Endodermal cell (in vitro differentiated cells): Measurements from ENCODE around the gene PRKCB. TPM values are rescaled to one million over a fixed set of nuclear protein-coding genes. Genes with fewer than 3 reads are reported as not detected.

Experiments
- DNase-seq: peaks from one replicate; pipeline ENCODE4 v3.0.0-alpha.2; 2017
- H3K27ac ChIP-seq: 2 replicates; pipeline ENCODE4 v1.5.1; 2013; ENCODE audit warnings: mild to moderate bottlenecking, low read depth, low read length, moderate library complexity
- H3K27me3 ChIP-seq: 2 replicates; pipeline ENCODE4 v1.6.1; 2013; ENCODE audit warnings: mild to moderate bottlenecking, low read length, moderate library complexity; ENCODE audit not compliant: insufficient read depth, control insufficient read depth, poor library complexity, severe bottlenecking
- H3K36me3 ChIP-seq: 2 replicates; pipeline ENCODE4 v1.7.0; 2013; ENCODE audit warnings: mild to moderate bottlenecking, low read length, moderate library complexity; ENCODE audit not compliant: control insufficient read depth, insufficient read depth
- H3K4me1 ChIP-seq: one replicate; pipeline ENCODE4 v1.7.0; 2013; ENCODE audit warnings: low read length; ENCODE audit not compliant: control insufficient read depth, insufficient read depth
- H3K4me3 ChIP-seq: 2 replicates; pipeline ENCODE4 v1.5.1; 2013; ENCODE audit warnings: mild to moderate bottlenecking, low read length, moderate library complexity
- H3K9ac ChIP-seq: 2 replicates; pipeline ENCODE4 v1.6.1; 2013; ENCODE audit warnings: mild to moderate bottlenecking, low read length, moderate library complexity; ENCODE audit not compliant: poor library complexity, severe bottlenecking; ENCODE audit errors: extremely low read depth
- H3K9me3 ChIP-seq: 2 replicates; pipeline ENCODE4 v1.6.1; 2013; ENCODE audit warnings: mild to moderate bottlenecking, low read length, moderate library complexity; ENCODE audit not compliant: control insufficient read depth
- H3K27ac Mint-ChIP-seq: 2 replicates; pipeline ENCODE4 v1.8.0; 2020; ENCODE audit warnings: mixed read lengths
- H3K27me3 Mint-ChIP-seq: 2 replicates; pipeline ENCODE4 v1.8.0; 2021; ENCODE audit warnings: mild to moderate bottlenecking, mixed read lengths; ENCODE audit not compliant: insufficient read depth
- H3K36me3 Mint-ChIP-seq: 2 replicates; pipeline ENCODE4 v1.8.0; 2020; ENCODE audit warnings: low read depth, mixed read lengths
- H3K4me1 Mint-ChIP-seq: 2 replicates; pipeline ENCODE4 v1.8.0; 2020; ENCODE audit warnings: mixed read lengths
- H3K4me3 Mint-ChIP-seq: 2 replicates; pipeline ENCODE4 v1.8.0; 2020; ENCODE audit warnings: mild to moderate bottlenecking, moderate library complexity, mixed read lengths
- H3K9me3 Mint-ChIP-seq: 2 replicates; pipeline ENCODE4 v1.8.0; 2020; ENCODE audit warnings: mild to moderate bottlenecking, mixed read lengths
- CTCF ChIP-seq: fragments of 200-600 bp; sonication (generic); conservative IDR thresholded peaks from 2 replicates; pipeline ENCODE4 v1.5.0; 2021; ENCODE audit warnings: antibody characterized with exemption, mild to moderate bottlenecking
- WGBS, 2 experiments: methylation state at CpG; one replicate each; pipeline versions ENCODE4 v1.1.5 to v1.1.7; 2013; ENCODE audit warnings: missing lambda C conversion rate in 2 of 2, mixed read lengths in 1 of 2; ENCODE audit not compliant: insufficient coverage in 1 of 2, insufficient read length in 1 of 2; 5-methylcytosine and 5-hydroxymethylcytosine counted together
- total RNA-seq, 2 donors: library from RNA; stranded (reverse); fragmentation: NEBNext Ultra II Directional in 1 of 2; extraction: Animal tissue kit (Norgen Biotek cat#: 25700) in 1 of 2; gene quantifications; 2 replicates in 1 of 2; 3 replicates in 1 of 2; pipeline ENCODE4 v1.2.1, GENCODE V29; 2021

The PRKCB gene
- total RNA-seq, 2 donors from 2014 or later, result 0.38 to 1.1 TPM

GRCh38 chr16:24216961-24217360 is 381.2 kb downstream of the PRKCB start:
- H3K27ac Mint-ChIP-seq, result no peak overlapping the region
- H3K36me3 Mint-ChIP-seq, result no peaks in the 10 kb centered on the region
- no peaks in the 10 kb centered on the region for H3K9me3 Mint-ChIP-seq
- peaks cover 17% of the 10 kb centered on the region for H3K4me1 Mint-ChIP-seq
- no peak overlapping the region for H3K4me3 Mint-ChIP-seq
- Histone ChIP-seq H3K4me3 (no peak overlapping the region), H3K9me3 (no peaks in the 10 kb centered on the region), H3K36me3 (no peaks in the 10 kb centered on the region), H3K27ac (no peak overlapping the region), H3K27me3 (peaks cover 43% of the 10 kb centered on the region), H3K4me1 (peaks cover 4% of the 10 kb centered on the region), H3K9ac (no peak overlapping the region)
- no peak for DNase-seq
- TF ChIP-seq CTCF, result no peak
- peaks cover 59% of the 10 kb centered on the region for H3K27me3 Mint-ChIP-seq

- peaks cover 62% of the 10 kb centered on the region for H3K27me3 Mint-ChIP-seq
- H3K27ac ChIP-seq, result no peak overlapping the region
- no peaks in the 10 kb centered on the region for H3K36me3 ChIP-seq
- no peak overlapping the region for H3K4me3 Mint-ChIP-seq
- H3K36me3 Mint-ChIP-seq, result no peaks in the 10 kb centered on the region
- H3K4me3 ChIP-seq, result no peak overlapping the region
- peaks cover 48% of the 10 kb centered on the region for H3K27me3 ChIP-seq
- H3K9ac ChIP-seq, result no peak overlapping the region
- no peak overlapping the region for H3K27ac Mint-ChIP-seq
- H3K4me1 ChIP-seq, result peaks cover 4% of the 10 kb centered on the region
- H3K4me1 Mint-ChIP-seq, result peaks cover 17% of the 10 kb centered on the region
- H3K9me3 Mint-ChIP-seq, result no peaks in the 10 kb centered on the region
- H3K9me3 ChIP-seq, result no peaks in the 10 kb centered on the region
- no peak for DNase-seq
- WGBS, 2 experiments, result 94% methylated on average over 3 of the region's 3 CpGs; no CpG with 5 or more reads in 1 of the 2 experiments
- no peak for TF ChIP-seq CTCF
Observed at GRCh38 chr16:24217461-24217860, 381.7 kb downstream of the PRKCB start.

- no peak for DNase-seq
- peaks cover 65% of the 10 kb centered on the region for H3K27me3 Mint-ChIP-seq
- H3K27ac Mint-ChIP-seq, result no peak overlapping the region
Observed at GRCh38 chr16:24218299-24218698, 382.5 kb downstream of the PRKCB start.

More at GRCh38 chr16:24218299-24218698, 382.5 kb downstream of the PRKCB start:
- no peak for TF ChIP-seq CTCF
- H3K9me3 Mint-ChIP-seq, result no peaks in the 10 kb centered on the region
- H3K4me1 Mint-ChIP-seq, result peaks cover 17% of the 10 kb centered on the region
- Histone ChIP-seq H3K4me1 (peaks cover 4% of the 10 kb centered on the region), H3K9me3 (no peaks in the 10 kb centered on the region), H3K36me3 (no peaks in the 10 kb centered on the region), H3K27me3 (peaks cover 56% of the 10 kb centered on the region), H3K4me3 (no peak overlapping the region), H3K27ac (no peak overlapping the region), H3K9ac (no peak overlapping the region)
- H3K36me3 Mint-ChIP-seq, result no peaks in the 10 kb centered on the region
- H3K4me3 Mint-ChIP-seq, result no peak overlapping the region
- 97% methylated on average over 4 of the region's 4 CpGs; no CpG with 5 or more reads in 1 of the 2 experiments for WGBS, 2 experiments
